ENCODE results near the gene CCDC197.

CCDC197 gene

GRCh38 chr14:94001501-94002396 lies 4.6 kb downstream of the CCDC197 start:
- DNase-seq: peak; percentile 47

GRCh38 chr14:94003397-94003796 lies 6.3 kb downstream of the CCDC197 start:
- DNase-seq: no peak

- DNase-seq: no peak
These were observed 6.9 kb downstream of the CCDC197 start for GRCh38 chr14:94004015-94004414.

GRCh38 chr14:94005324-94006073 lies 8.4 kb downstream of the CCDC197 start:
- DNase-seq: no peak

GRCh38 chr14:94008234-94008633 lies 11.1 kb downstream of the CCDC197 start:
- DNase-seq: no peak

GRCh38 chr14:94009767-94010166 lies 12.7 kb downstream of the CCDC197 start:
- no peak for DNase-seq

GRCh38 chr14:94010625-94011024 lies 13.5 kb downstream of the CCDC197 start:
- no peak for DNase-seq

- no peak for DNase-seq
These were observed 14.7 kb downstream of the CCDC197 start for GRCh38 chr14:94011795-94012194.

- DNase-seq: no peak
These were observed 17.3 kb downstream of the CCDC197 start for GRCh38 chr14:94014382-94014781.

- DNase-seq: no peak
These were observed 18.1 kb downstream of the CCDC197 start for GRCh38 chr14:94015223-94015622.

- DNase-seq: no peak
These were observed 19.4 kb downstream of the CCDC197 start for GRCh38 chr14:94016446-94016976.

- DNase-seq: no peak
These were observed 21.2 kb downstream of the CCDC197 start for GRCh38 chr14:94018308-94018707.

GRCh38 chr14:94019329-94019728 lies 22.2 kb downstream of the CCDC197 start:
- no peak for DNase-seq

- DNase-seq: no peak
These were observed 23.2 kb downstream of the CCDC197 start for GRCh38 chr14:94020267-94020666.

- no peak for DNase-seq
These were observed 23.9 kb downstream of the CCDC197 start for GRCh38 chr14:94021001-94021400.

- DNase-seq: no peak
These were observed 24.5 kb downstream of the CCDC197 start for GRCh38 chr14:94021416-94022157.

- DNase-seq: no peak
These were observed 25.7 kb downstream of the CCDC197 start for GRCh38 chr14:94022532-94023411.

GRCh38 chr14:94024549-94024948 lies 27.4 kb downstream of the CCDC197 start:
- no peak for DNase-seq

- no peak for DNase-seq
These were observed 28.6 kb downstream of the CCDC197 start for GRCh38 chr14:94025720-94026119.

- peak; percentile 98 for DNase-seq
These were observed 29.2 kb downstream of the CCDC197 start, which contains the start of gene OTUB2 for GRCh38 chr14:94026173-94026888. OTUB2 (plus strand) TSS chr14:94026340; CDS start chr14:94026538, 198 bp downstream.

- no peak for DNase-seq
These were observed 29.9 kb downstream of the CCDC197 start for GRCh38 chr14:94026889-94027469.

Measured in NCI-H1092 (cell line).